ENCODE data around the gene MBD3L3. TPM values are rescaled to one million over a fixed set of nuclear protein-coding genes. Genes with fewer than 3 reads are reported as not detected.
"Not testable (repeated sequence)": the region's sequence is repeated elsewhere in the genome, so short reads cannot be mapped to it uniquely, and the experiment has no call there.

Gene MBD3L3
- total RNA-seq, 1 donor from 2014 or later, result not detected

DNA sequence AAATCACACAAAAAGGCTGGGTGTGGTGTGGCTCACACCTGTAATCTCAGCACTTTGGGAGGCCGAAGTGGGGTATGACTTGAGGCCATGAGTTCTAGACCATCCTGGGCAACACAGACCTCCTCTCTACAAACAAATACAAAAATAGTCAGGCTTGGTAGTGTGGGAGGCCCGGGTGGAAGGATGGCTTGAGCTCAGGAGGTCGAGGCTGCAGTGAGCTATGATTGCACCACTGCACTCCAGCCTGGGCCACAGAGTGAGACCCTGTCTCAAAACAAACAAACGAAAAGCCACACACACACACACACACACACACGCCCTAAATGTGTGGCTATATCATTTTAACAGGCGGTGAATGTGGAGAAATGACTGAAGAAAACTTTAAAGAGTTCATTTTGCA lies 10.1 kb upstream of the MBD3L3 start:
- Mint-ChIP-seq H3K27me3 (ENCODE audit: low read depth) (no peaks in the 10 kb centered on the region), H3K36me3 (ENCODE audit: low read depth) (peaks cover 14% of the 10 kb centered on the region), H3K4me3 (ENCODE audit: unreplicated experiment) (peak overlapping the region; percentile 94), H3K4me1 (ENCODE audit: low read depth) (peaks cover 24% of the 10 kb centered on the region), H3K9me3 (ENCODE audit: low read depth) (no peaks in the 10 kb centered on the region), H3K27ac (ENCODE audit: unreplicated experiment) (peak overlapping the region; percentile 92)
- TF ChIP-seq CTCF (IDR thresholded peaks at IDR 0.05), result no peak
- no peak for DNase-seq (ENCODE audit: low spot score)

DNA sequence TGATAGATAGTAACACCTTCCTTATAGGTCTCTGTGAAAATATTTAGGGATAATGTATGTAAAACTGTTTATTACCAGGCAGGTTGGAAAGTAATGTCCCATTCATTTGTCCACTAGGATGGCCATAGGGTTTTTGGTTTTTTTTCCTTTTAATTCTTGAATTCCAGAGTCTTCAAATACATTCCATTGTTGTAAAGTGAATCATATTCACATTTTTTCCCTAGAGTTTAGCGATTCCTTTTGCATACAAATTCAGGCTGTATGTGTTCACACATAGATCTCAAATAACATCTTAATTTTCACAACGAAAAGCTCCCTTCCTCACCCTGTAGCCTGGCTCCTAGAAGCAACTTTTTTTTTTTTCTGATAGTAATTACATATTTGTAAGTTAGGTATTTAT lies 9.2 kb upstream of the MBD3L3 start:
- H3K9me3 Mint-ChIP-seq (ENCODE audit: low read depth), result no peaks in the 10 kb centered on the region
- peaks cover 24% of the 10 kb centered on the region for H3K4me1 Mint-ChIP-seq (ENCODE audit: low read depth)
- no peak for DNase-seq (ENCODE audit: low spot score)
- H3K4me3 Mint-ChIP-seq (ENCODE audit: unreplicated experiment), result no peak overlapping the region
- H3K27me3 Mint-ChIP-seq (ENCODE audit: low read depth), result no peaks in the 10 kb centered on the region
- H3K27ac Mint-ChIP-seq (ENCODE audit: unreplicated experiment), result no peak overlapping the region
- peaks cover 9% of the 10 kb centered on the region for H3K36me3 Mint-ChIP-seq (ENCODE audit: low read depth)
- no peak for TF ChIP-seq CTCF (IDR thresholded peaks at IDR 0.05)

- not testable (repeated sequence) for H3K27ac Mint-ChIP-seq (ENCODE audit: unreplicated experiment); H3K9me3 Mint-ChIP-seq (ENCODE audit: low read depth); DNase-seq (ENCODE audit: low spot score); H3K27me3 Mint-ChIP-seq (ENCODE audit: low read depth); H3K36me3 Mint-ChIP-seq (ENCODE audit: low read depth); H3K4me3 Mint-ChIP-seq (ENCODE audit: unreplicated experiment)
- peaks cover 20% of the 10 kb centered on the region for H3K4me1 Mint-ChIP-seq (ENCODE audit: low read depth)
- peak; percentile 55 for TF ChIP-seq CTCF (IDR thresholded peaks at IDR 0.05)
These were observed 8.6 kb upstream of the MBD3L3 start for GRCh38 chr19:7067122-7067521.

DNA sequence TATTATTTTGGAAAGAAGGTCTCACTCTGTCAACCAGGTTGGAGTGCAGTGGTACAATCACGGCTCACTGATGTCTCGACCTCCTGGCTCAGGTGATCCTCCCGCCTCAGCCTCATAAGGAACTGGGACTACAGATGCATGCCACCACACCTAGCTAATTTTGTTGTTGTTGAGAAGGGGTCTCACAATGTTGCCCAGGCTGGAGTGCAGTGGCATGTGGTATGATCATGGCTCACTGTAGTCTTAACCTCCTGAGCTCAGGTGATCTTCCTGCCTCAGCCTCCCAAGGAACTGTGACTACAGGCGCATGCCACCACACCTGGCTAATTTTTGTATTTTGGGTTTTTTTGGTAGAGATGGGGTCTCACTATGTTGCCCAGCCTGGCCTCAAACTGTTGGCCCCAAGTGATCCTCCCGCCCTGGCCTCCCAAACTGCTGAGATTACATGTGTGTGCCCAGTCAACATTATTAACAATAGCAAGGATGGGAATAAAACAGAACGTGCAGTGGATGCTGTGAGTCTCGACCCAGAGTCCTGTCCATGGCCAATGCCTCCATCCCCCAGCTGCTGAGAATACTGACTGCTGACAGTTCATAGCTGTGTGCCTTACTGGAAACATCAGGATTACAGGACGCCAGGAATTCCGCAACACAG lies 5.4 kb upstream of the MBD3L3 start:
- H3K36me3 Mint-ChIP-seq (ENCODE audit: low read depth), result no peaks in the 10 kb centered on the region
- H3K27ac Mint-ChIP-seq (ENCODE audit: unreplicated experiment), result no peak overlapping the region
- H3K4me3 Mint-ChIP-seq (ENCODE audit: unreplicated experiment), result no peak overlapping the region
- H3K27me3 Mint-ChIP-seq (ENCODE audit: low read depth), result no peaks in the 10 kb centered on the region
- H3K4me1 Mint-ChIP-seq (ENCODE audit: low read depth), result peaks cover 13% of the 10 kb centered on the region
- DNase-seq (ENCODE audit: low spot score), result no peak
- TF ChIP-seq CTCF (IDR thresholded peaks at IDR 0.05), result no peak
- H3K9me3 Mint-ChIP-seq (ENCODE audit: low read depth), result no peaks in the 10 kb centered on the region

DNA sequence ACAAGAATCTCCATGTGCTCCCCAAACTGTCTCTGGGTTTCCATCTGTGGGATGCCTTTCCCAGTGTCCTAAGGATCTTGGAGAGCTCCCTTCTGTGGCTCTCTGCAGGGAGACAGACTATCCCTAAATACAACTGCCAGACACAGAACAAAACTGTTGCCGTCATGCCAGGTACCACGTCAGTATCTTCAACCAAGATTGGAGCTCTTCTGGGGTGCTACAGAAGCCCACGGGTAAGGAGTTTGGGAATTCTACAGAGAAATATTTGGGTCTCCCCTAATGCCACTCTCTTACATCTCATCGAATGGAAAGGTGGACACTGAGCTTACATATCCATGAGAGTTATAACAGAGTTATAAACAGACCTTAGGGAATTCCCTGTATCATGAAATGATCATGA lies 4.9 kb upstream of the MBD3L3 start:
- Mint-ChIP-seq H3K27me3 (ENCODE audit: low read depth) (no peaks in the 10 kb centered on the region), H3K4me3 (ENCODE audit: unreplicated experiment) (no peak overlapping the region), H3K27ac (ENCODE audit: unreplicated experiment) (no peak overlapping the region), H3K4me1 (ENCODE audit: low read depth) (peaks cover 9% of the 10 kb centered on the region), H3K9me3 (ENCODE audit: low read depth) (no peaks in the 10 kb centered on the region), H3K36me3 (ENCODE audit: low read depth) (no peaks in the 10 kb centered on the region)
- DNase-seq (ENCODE audit: low spot score), result no peak
- no peak for TF ChIP-seq CTCF (IDR thresholded peaks at IDR 0.05)

DNA sequence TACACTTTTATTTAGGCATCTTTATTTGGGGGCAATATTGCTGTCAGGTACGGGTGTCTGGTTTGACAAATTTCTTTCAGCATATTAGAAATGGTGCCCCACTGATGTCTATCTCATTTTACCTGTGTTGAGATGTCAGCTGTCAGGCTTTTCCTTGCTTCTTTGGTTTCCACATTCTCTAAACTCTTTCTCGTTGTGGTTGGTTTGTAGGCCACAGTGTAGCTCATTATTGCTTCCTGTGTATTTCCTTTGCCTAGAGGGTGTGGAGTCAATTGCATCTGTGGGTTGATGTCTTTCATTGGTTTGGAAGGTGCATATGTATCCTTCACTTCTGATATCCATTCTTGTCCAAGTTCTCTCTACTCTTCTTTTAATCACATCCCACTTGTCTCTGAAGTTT lies 1.5 kb upstream of the MBD3L3 start:
- not testable (repeated sequence) for H3K27ac Mint-ChIP-seq (ENCODE audit: unreplicated experiment); H3K4me1 Mint-ChIP-seq (ENCODE audit: low read depth); H3K4me3 Mint-ChIP-seq (ENCODE audit: unreplicated experiment); H3K9me3 Mint-ChIP-seq (ENCODE audit: low read depth); H3K36me3 Mint-ChIP-seq (ENCODE audit: low read depth); H3K27me3 Mint-ChIP-seq (ENCODE audit: low read depth); DNase-seq (ENCODE audit: low spot score)

DNA sequence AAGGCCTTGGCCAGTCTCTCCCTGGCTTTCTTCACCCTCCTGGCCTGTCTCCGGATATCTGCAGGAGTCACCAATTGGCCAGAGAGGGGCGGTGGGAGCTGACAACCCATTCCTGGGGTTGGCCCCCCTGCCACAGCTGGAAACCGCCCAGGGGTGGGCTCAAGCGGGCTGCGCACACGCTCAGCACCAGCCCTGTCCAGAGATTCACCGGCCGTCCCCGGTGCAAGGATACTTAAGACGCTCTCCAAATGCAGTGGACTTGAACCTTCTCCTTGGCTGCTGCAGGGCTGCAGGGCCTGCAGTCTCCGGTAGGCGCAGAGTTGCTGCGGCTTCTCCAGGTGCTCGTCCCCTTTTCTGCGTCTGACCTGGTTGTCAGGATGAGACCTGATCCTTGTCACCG lies 2.1 kb downstream of the MBD3L3 start:
- H3K9me3 Mint-ChIP-seq (ENCODE audit: low read depth); H3K27me3 Mint-ChIP-seq (ENCODE audit: low read depth); H3K27ac Mint-ChIP-seq (ENCODE audit: unreplicated experiment); H3K4me1 Mint-ChIP-seq (ENCODE audit: low read depth); H3K36me3 Mint-ChIP-seq (ENCODE audit: low read depth); H3K4me3 Mint-ChIP-seq (ENCODE audit: unreplicated experiment); DNase-seq (ENCODE audit: low spot score): not testable (repeated sequence)

DNA sequence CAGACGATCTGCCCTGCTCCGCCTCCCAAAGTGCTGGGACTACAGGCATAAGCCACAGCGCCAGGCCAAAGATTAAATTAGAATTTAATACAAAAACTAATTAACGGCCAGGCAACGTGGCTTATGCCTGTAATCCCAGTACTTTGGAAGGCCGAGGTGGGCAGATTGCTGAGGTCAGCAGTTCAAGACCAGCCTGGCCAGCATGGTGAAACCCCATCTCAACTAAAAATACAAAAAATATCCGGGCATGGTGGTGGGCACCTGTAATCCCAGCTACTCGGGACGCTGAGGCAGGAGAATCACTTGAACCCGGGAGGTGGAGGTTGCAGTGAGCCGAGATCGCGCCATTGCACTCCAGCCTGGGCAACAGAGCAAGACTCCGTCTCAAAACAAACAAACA lies 2.8 kb downstream of the MBD3L3 start:
- not testable (repeated sequence) for H3K4me1 Mint-ChIP-seq (ENCODE audit: low read depth); H3K27ac Mint-ChIP-seq (ENCODE audit: unreplicated experiment); H3K4me3 Mint-ChIP-seq (ENCODE audit: unreplicated experiment); H3K27me3 Mint-ChIP-seq (ENCODE audit: low read depth); DNase-seq (ENCODE audit: low spot score); H3K36me3 Mint-ChIP-seq (ENCODE audit: low read depth); H3K9me3 Mint-ChIP-seq (ENCODE audit: low read depth)
